Activated CD4-positive, CD25-positive, alpha-beta regulatory T cell treated with anti-CD3 and anti-CD28 coated beads, Interleukin-2, amount 50 U/mL, for 72 hours (primary cell): Measurements from ENCODE around the gene AKAP13.

Experiments
- DNase-seq: peaks from one replicate; pipeline ENCODE4 v3.0.0; 2021

Gene AKAP13

GRCh38 chr15:85718271-85718971, 338.0 kb downstream of the AKAP13 start:
- DNase-seq = no peak

- DNase-seq = no peak
These were observed 338.6 kb downstream of the AKAP13 start for GRCh38 chr15:85718981-85719380.

- DNase-seq = no peak
These were observed 342.2 kb downstream of the AKAP13 start for GRCh38 chr15:85722374-85723152.

GRCh38 chr15:85723960-85724945, 343.9 kb downstream of the AKAP13 start:
- DNase-seq = no peak

- no peak for DNase-seq
These were observed 344.6 kb downstream of the AKAP13 start for GRCh38 chr15:85725019-85725418.

- DNase-seq = no peak
These were observed 345.2 kb downstream of the AKAP13 start for GRCh38 chr15:85725564-85725963.

- no peak for DNase-seq
These were observed 346.1 kb downstream of the AKAP13 start for GRCh38 chr15:85726454-85726853.

- no peak for DNase-seq
These were observed 346.7 kb downstream of the AKAP13 start for GRCh38 chr15:85727068-85727467.

GRCh38 chr15:85730001-85730820, 349.8 kb downstream of the AKAP13 start:
- DNase-seq = no peak

GRCh38 chr15:85733416-85733815, 353.0 kb downstream of the AKAP13 start:
- DNase-seq = no peak

GRCh38 chr15:85737061-85737460, 356.7 kb downstream of the AKAP13 start:
- no peak for DNase-seq

- DNase-seq = no peak
These were observed 360.6 kb downstream of the AKAP13 start for GRCh38 chr15:85741021-85741421.

GRCh38 chr15:85741662-85742061, 361.3 kb downstream of the AKAP13 start:
- no peak for DNase-seq

GRCh38 chr15:85742186-85742821, 361.9 kb downstream of the AKAP13 start:
- DNase-seq = no peak

- no peak for DNase-seq
These were observed 363.1 kb downstream of the AKAP13 start for GRCh38 chr15:85743392-85744055.

GRCh38 chr15:85744579-85744978, 364.2 kb downstream of the AKAP13 start:
- DNase-seq = no peak

GRCh38 chr15:85745023-85745422, 364.6 kb downstream of the AKAP13 start:
- DNase-seq = no peak

GRCh38 chr15:85745525-85746150, 365.2 kb downstream of the AKAP13 start:
- DNase-seq = no peak

GRCh38 chr15:85746641-85747040, 366.2 kb downstream of the AKAP13 start:
- no peak for DNase-seq

- DNase-seq = no peak
These were observed 367.8 kb downstream of the AKAP13 start for GRCh38 chr15:85748176-85748575.

GRCh38 chr15:85748729-85749128, 368.3 kb downstream of the AKAP13 start:
- DNase-seq = no peak
